GM12874 (cell line): ENCODE measurements around the gene CERS6.

Source experiments
- CTCF ChIP-seq: IDR thresholded peaks from 2 replicates; pipeline ENCODE4 v1.5.1; 2011; ENCODE audit warnings: low read depth, mild to moderate bottlenecking, control low read depth, low read length, moderate library complexity; ENCODE audit not compliant: insufficient read depth

Gene CERS6

GRCh38 chr2:168434146-168434545 is 21.9 kb upstream of the CERS6 start:
- TF ChIP-seq CTCF, result no peak

GRCh38 chr2:168436840-168437239 is 19.2 kb upstream of the CERS6 start:
- TF ChIP-seq CTCF, result no peak

- no peak for TF ChIP-seq CTCF
These were observed 17.5 kb upstream of the CERS6 start for GRCh38 chr2:168438553-168438952.

GRCh38 chr2:168439536-168439935 is 16.5 kb upstream of the CERS6 start:
- TF ChIP-seq CTCF, result no peak

DNA sequence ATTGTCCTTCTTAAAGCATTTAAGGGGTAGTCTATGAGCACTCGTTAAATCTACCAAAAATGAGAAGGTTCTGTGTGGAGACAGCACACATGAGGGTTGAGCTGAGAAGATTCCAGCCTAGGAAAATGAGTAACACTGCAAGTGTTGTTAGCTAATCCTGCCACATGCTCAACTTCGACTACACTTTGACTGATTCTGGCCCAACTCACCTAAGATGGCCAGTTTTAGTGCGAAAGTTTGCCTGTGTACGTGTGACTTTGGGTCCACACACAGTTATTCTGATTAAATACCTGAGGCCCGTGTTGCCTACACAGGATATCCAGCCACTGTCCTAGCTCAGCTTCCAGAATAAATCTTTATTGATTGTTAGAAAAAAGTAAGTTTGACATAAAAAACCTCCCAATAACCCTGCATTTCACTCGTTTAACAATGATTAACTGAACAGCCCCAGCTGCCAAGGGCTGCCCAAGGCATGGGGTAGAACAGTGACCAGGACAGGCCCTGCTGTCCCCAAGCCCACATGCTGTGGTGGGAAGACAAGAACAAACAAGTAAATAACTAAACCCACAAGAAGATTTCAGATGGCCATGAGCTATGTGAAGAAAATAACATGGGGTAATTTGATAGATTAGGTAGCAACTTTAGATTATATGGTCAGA is 14.7 kb upstream of the CERS6 start:
- TF ChIP-seq CTCF, result no peak

- no peak for TF ChIP-seq CTCF
These were observed 12.3 kb upstream of the CERS6 start for GRCh38 chr2:168443818-168444217.

DNA sequence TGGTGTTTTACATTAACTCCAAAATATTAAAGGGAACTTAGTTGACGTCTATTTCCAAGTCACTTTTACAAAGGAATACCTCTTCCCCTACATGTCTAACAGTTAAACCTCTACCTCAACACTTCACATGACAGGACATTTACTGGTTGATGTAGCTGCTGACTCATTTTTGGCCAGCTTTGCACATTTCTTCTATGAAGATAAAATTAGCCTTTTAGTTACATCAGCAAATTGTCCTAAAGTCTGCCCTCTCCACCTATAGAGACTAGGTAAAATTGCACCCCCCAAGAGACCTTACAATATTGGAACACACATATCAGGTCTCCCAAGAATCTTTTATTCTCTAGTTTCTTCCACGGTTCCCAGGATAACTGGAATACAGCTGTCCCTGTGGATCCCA is 10.1 kb upstream of the CERS6 start:
- no peak for TF ChIP-seq CTCF
